ENCODE measurements around the gene ADAM12. TPM values are rescaled to one million over a fixed set of nuclear protein-coding genes. Genes with fewer than 3 reads are reported as not detected.

Gene ADAM12
- total RNA-seq, 3 donors from 2014 or later (not counting 1 experiment from before 2014, with no cell fraction given) = 1.6 to 1.9 (median 1.8) TPM

DNA sequence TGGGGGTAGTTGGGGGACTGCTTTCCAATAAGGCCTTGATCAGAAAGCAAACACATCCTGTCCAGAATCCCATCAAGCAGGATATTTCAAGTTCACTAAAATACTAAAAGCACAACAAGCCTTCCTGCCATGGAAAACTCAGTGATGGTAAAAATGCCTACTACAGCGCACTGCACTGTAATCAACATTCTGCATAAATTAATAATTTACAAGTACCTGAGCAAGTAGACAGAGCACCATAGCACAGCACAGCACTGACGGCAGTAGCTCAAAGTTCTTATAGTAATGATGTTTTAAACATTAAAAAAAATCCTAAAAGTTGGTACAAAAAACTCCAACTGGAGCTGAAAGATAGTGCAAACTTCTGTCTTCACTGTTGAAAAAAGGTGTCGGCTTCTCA, 371.4 kb downstream of the ADAM12 start:
- Histone ChIP-seq H3K4me1 (ENCODE audit: control insufficient read depth, insufficient read depth, low read length) (peaks cover 14% of the 10 kb centered on the region), H3K4me3 (ENCODE audit: low read length) (no peak overlapping the region), H3K9me3 (ENCODE audit: control insufficient read depth, insufficient read depth, low read length) (no peaks in the 10 kb centered on the region), H3K27me3 (ENCODE audit: control insufficient read depth, insufficient read depth, low read length) (no peaks in the 10 kb centered on the region), H3K27ac (ENCODE audit: low read length) (no peak overlapping the region), H3K36me3 (ENCODE audit: control insufficient read depth, insufficient read depth, low read length) (no peaks in the 10 kb centered on the region)
- Mint-ChIP-seq H3K27ac (peak overlapping the region in 1 of 2 donors; percentile 25), H3K36me3 (no peaks in the 10 kb centered on the region), H3K4me3 (no peak overlapping the region), H3K27me3 (ENCODE audit: low read depth in 2 of 2) (no peaks in the 10 kb centered on the region), H3K4me1 (peaks cover 24 to 31% of the 10 kb centered on the region in 2 donors), H3K9me3 (no peaks in the 10 kb centered on the region)
- no peak for DNase-seq
- TF ChIP-seq, protein P1, sequence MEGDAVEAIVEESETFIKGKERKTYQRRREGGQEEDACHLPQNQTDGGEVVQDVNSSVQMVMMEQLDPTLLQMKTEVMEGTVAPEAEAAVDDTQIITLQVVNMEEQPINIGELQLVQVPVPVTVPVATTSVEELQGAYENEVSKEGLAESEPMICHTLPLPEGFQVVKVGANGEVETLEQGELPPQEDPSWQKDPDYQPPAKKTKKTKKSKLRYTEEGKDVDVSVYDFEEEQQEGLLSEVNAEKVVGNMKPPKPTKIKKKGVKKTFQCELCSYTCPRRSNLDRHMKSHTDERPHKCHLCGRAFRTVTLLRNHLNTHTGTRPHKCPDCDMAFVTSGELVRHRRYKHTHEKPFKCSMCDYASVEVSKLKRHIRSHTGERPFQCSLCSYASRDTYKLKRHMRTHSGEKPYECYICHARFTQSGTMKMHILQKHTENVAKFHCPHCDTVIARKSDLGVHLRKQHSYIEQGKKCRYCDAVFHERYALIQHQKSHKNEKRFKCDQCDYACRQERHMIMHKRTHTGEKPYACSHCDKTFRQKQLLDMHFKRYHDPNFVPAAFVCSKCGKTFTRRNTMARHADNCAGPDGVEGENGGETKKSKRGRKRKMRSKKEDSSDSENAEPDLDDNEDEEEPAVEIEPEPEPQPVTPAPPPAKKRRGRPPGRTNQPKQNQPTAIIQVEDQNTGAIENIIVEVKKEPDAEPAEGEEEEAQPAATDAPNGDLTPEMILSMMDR (IDR thresholded peaks at IDR 0.05) = no peak
- no peak for ATAC-seq
- intact Hi-C loops (cut with micrococcal nuclease) = no loop called here
- WGBS (ENCODE audit: insufficient coverage) = 90% methylated on average over 2 of the region's 3 CpGs

DNA sequence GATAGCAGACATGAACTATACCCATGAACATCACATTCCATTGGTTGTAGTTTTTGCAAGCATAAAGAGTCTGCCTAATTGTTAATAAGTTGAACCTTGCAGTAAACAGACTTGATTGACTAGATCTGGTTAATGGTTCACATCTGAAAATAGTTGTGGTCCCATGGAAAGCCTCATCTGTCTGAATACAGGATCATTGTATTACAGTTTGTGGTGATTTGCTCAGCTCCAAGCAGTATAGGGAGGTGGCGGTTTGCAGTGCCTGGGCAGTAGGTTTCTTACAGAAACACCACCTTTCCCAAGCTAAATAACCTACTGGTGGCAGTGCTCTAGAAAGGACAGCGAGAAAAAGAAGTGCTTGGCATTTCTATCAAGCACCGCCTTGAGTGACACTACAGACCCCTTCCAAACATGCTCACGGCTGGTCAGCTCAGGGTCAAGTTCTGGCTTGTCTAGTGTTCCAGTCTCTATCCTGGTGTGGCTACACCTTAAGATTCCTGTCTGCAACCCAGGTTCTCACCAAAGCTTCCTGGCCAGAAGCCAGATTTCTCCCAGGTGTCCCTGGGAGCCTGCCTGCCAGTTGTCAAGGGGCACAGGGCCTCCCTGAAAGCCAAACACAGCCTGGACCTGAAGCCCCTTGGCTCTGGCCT, 372.0 kb downstream of the ADAM12 start:
- no peak for DNase-seq
- Histone ChIP-seq H3K36me3 (ENCODE audit: control insufficient read depth, insufficient read depth, low read length) (no peaks in the 10 kb centered on the region), H3K9me3 (ENCODE audit: control insufficient read depth, insufficient read depth, low read length) (no peaks in the 10 kb centered on the region), H3K4me1 (ENCODE audit: control insufficient read depth, insufficient read depth, low read length) (peaks cover 20% of the 10 kb centered on the region), H3K27me3 (ENCODE audit: control insufficient read depth, insufficient read depth, low read length) (no peaks in the 10 kb centered on the region), H3K4me3 (ENCODE audit: low read length) (no peak overlapping the region), H3K27ac (ENCODE audit: low read length) (no peak overlapping the region)
- 91% methylated on average over 4 of the region's 4 CpGs for WGBS (ENCODE audit: insufficient coverage)
- TF ChIP-seq, protein P1 (IDR thresholded peaks at IDR 0.05) = no peak
- Mint-ChIP-seq H3K4me1 (peaks cover 30 to 37% of the 10 kb centered on the region in 2 donors), H3K36me3 (no peaks in the 10 kb centered on the region), H3K4me3 (no peak overlapping the region), H3K27me3 (ENCODE audit: low read depth in 2 of 2) (no peaks in the 10 kb centered on the region), H3K27ac (no peak overlapping the region), H3K9me3 (no peaks in the 10 kb centered on the region)
- intact Hi-C loops (cut with micrococcal nuclease) = no loop called here
- ATAC-seq = no peak

DNA sequence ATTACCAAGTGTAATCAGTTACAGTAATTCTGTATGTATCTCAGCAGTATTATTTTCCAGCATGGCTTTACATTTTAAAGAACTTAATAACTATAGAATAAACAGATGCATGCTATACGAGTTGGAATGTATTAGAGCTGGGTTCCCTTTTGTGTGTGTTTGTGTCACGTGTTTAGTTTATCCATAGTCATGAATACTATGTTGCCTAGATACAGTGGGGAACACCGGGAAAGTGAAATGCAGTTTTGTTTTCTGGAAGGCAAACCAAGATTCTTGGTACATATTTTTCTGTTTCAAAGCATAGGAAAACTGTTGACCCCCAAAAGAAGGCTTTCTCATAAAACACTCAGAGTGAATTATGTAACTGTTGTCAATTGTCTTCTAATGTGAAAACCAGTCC, 372.9 kb downstream of the ADAM12 start:
- no peak overlapping the region for H3K27ac Mint-ChIP-seq
- 88% methylated on average over 3 of the region's 3 CpGs for WGBS (ENCODE audit: insufficient coverage)
- H3K4me1 Mint-ChIP-seq = peaks cover 32 to 46% of the 10 kb centered on the region in 2 donors
- Histone ChIP-seq H3K4me1 (ENCODE audit: control insufficient read depth, insufficient read depth, low read length) (peaks cover 20% of the 10 kb centered on the region), H3K4me3 (ENCODE audit: low read length) (no peak overlapping the region), H3K36me3 (ENCODE audit: control insufficient read depth, insufficient read depth, low read length) (no peaks in the 10 kb centered on the region), H3K9me3 (ENCODE audit: control insufficient read depth, insufficient read depth, low read length) (no peaks in the 10 kb centered on the region), H3K27me3 (ENCODE audit: control insufficient read depth, insufficient read depth, low read length) (no peaks in the 10 kb centered on the region), H3K27ac (ENCODE audit: low read length) (no peak overlapping the region)
- intact Hi-C loops (cut with micrococcal nuclease) = no loop called here
- no peaks in the 10 kb centered on the region for H3K36me3 Mint-ChIP-seq
- H3K27me3 Mint-ChIP-seq (ENCODE audit: low read depth in 2 of 2) = no peaks in the 10 kb centered on the region
- TF ChIP-seq, protein P1 (IDR thresholded peaks at IDR 0.05) = no peak
- no peak overlapping the region for H3K4me3 Mint-ChIP-seq
- DNase-seq = no peak
- no peak for ATAC-seq
- H3K9me3 Mint-ChIP-seq = no peaks in the 10 kb centered on the region

DNA sequence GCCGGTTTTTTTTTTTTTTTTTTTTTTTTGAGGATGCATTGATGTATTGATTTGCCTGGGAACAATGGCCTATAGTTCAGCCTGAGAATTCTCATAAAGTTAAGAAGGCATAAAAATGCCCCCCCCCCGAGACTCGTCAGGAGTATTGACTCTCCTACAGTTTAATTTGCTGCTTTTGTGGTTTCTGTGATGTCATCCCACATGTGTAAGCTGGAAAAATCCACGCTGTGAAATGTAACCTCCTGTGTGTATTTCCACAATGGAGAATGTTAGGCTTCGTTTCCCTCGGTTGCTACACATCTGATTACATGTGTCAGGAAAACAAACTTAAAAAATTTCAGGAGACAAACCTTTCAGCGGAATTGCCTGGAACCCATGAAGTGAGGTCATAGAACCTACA, 374.0 kb downstream of the ADAM12 start:
- Histone ChIP-seq H3K4me3 (ENCODE audit: low read length) (no peak overlapping the region), H3K9me3 (ENCODE audit: control insufficient read depth, insufficient read depth, low read length) (no peaks in the 10 kb centered on the region), H3K27me3 (ENCODE audit: control insufficient read depth, insufficient read depth, low read length) (no peaks in the 10 kb centered on the region), H3K27ac (ENCODE audit: low read length) (no peak overlapping the region), H3K4me1 (ENCODE audit: control insufficient read depth, insufficient read depth, low read length) (peaks cover 20% of the 10 kb centered on the region), H3K36me3 (ENCODE audit: control insufficient read depth, insufficient read depth, low read length) (no peaks in the 10 kb centered on the region)
- Mint-ChIP-seq H3K36me3 (no peaks in the 10 kb centered on the region), H3K4me3 (peak overlapping the region; percentile 13), H3K27me3 (ENCODE audit: low read depth in 2 of 2) (no peaks in the 10 kb centered on the region), H3K9me3 (no peaks in the 10 kb centered on the region), H3K4me1 (peaks cover 32 to 55% of the 10 kb centered on the region in 2 donors), H3K27ac (peak overlapping the region; percentile 86 to 99)
- TF ChIP-seq, protein P1 (IDR thresholded peaks at IDR 0.05) = peak; percentile 9
- WGBS (ENCODE audit: insufficient coverage) = 82% methylated on average over 7 of the region's 7 CpGs
- intact Hi-C loops (cut with micrococcal nuclease) = loop anchor here (1.0 kb wide), 1 partner anchor 32 kb away; no protein-coding TSS in a partner anchor
- ATAC-seq (no peak), DNase-seq (no peak)
